GM08714 (cell line): Measurements from ENCODE around the gene CTXN1.

Experiments used
- H3K4me3 ChIP-seq: fragments of 200-500 bp; sonication (Bioruptor generic); 2 replicates; pipeline ENCODE4 v1.5.1; 2014; ENCODE audit warnings: mild to moderate bottlenecking, low read length, inconsistent platforms
- ZNF274 ChIP-seq: IDR thresholded peaks from 2 replicates; pipeline ENCODE4 v1.6.1; 2012; ENCODE audit warnings: mild to moderate bottlenecking, low read depth, low read length

CTXN1 gene

GRCh38 chr19:7909471-7910067 lies 16.4 kb downstream of the CTXN1 start:
- H3K4me3 ChIP-seq: no peak overlapping the region
- no peak for TF ChIP-seq ZNF274

- TF ChIP-seq ZNF274: no peak
- H3K4me3 ChIP-seq: no peak overlapping the region
Measured at GRCh38 chr19:7908742-7909461, 17.0 kb downstream of the CTXN1 start.

- no peak for TF ChIP-seq ZNF274
Measured at GRCh38 chr19:7908078-7908699, 17.7 kb downstream of the CTXN1 start.

GRCh38 chr19:7907544-7907943 lies 18.4 kb downstream of the CTXN1 start:
- no peak overlapping the region for H3K4me3 ChIP-seq
- no peak for TF ChIP-seq ZNF274

More at GRCh38 chr19:7908078-7908699, 17.7 kb downstream of the CTXN1 start:
- no peak overlapping the region for H3K4me3 ChIP-seq

- no peak for TF ChIP-seq ZNF274
- no peak overlapping the region for H3K4me3 ChIP-seq
Measured at GRCh38 chr19:7907122-7907521, 18.8 kb downstream of the CTXN1 start.

- no peak overlapping the region for H3K4me3 ChIP-seq
- TF ChIP-seq ZNF274: no peak
Measured at GRCh38 chr19:7905859-7906258, 20.1 kb downstream of the CTXN1 start.

- H3K4me3 ChIP-seq: no peak overlapping the region
- TF ChIP-seq ZNF274: no peak
Measured at GRCh38 chr19:7905268-7905667, 20.7 kb downstream of the CTXN1 start.

- H3K4me3 ChIP-seq: peak overlapping the region; percentile 78
- TF ChIP-seq ZNF274: no peak
Measured at GRCh38 chr19:7904074-7905020, 21.6 kb downstream of the CTXN1 start.

GRCh38 chr19:7903244-7904073 lies 22.5 kb downstream of the CTXN1 start, which contains the start of gene MAP2K7:
Gene MAP2K7, plus strand, starts transcription at chr19:7903877. Its CDS starts 68 bp downstream, at chr19:7903945.
- no peak for TF ChIP-seq ZNF274
- peak within 1 kb of the TSS; percentile 78 for H3K4me3 ChIP-seq

- peak overlapping the region; percentile 72 for H3K4me3 ChIP-seq
- TF ChIP-seq ZNF274: no peak
Measured at GRCh38 chr19:7902796-7903243, 23.1 kb downstream of the CTXN1 start.

GRCh38 chr19:7901337-7901736 lies 24.6 kb downstream of the CTXN1 start:
- no peak for TF ChIP-seq ZNF274
- no peak overlapping the region for H3K4me3 ChIP-seq

- no peak for TF ChIP-seq ZNF274
Measured at GRCh38 chr19:7900931-7901330, 25.0 kb downstream of the CTXN1 start.

GRCh38 chr19:7900401-7900870 lies 25.5 kb downstream of the CTXN1 start:
- TF ChIP-seq ZNF274: no peak
- no peak overlapping the region for H3K4me3 ChIP-seq

More at GRCh38 chr19:7900931-7901330, 25.0 kb downstream of the CTXN1 start:
- no peak overlapping the region for H3K4me3 ChIP-seq
